Activated CD8-positive, alpha-beta T cell treated with anti-CD3 and anti-CD28 coated beads, Interleukin-2, amount 10 ng/mL, durations not matched to agents 7 days and 5 days (primary cell): Measurements from ENCODE around the gene SMO. TPM values are rescaled to one million over a fixed set of nuclear protein-coding genes. Genes with fewer than 3 reads are reported as not detected.
"Not testable (repeated sequence)": the region's sequence is repeated elsewhere in the genome, so short reads cannot be mapped to it uniquely, and the experiment has no call there.

ENCODE experiments used
- ATAC-seq: fragments of 150-1000 bp; cut with Tn5 transposase; one replicate; pipeline ENCODE4 v1.10.0; 2021; ENCODE audit warnings: moderate library complexity
- CTCF ChIA-PET: fragments of 350-600 bp; sonication (Branson Sonifier 250); formaldehyde crosslinking; loops from one replicate; lab custom pipeline; 2021; ENCODE audit warnings: antibody characterized with exemption; lab: Charles Lee
- POLR2A ChIA-PET: fragments of 350-600 bp; sonication (Branson Sonifier 250); formaldehyde crosslinking; loops from one replicate; lab custom pipeline; 2021; ENCODE audit warnings: antibody characterized with exemption; lab: Charles Lee
- DNase-seq: peaks from one replicate; pipeline ENCODE4 v3.0.0-alpha.2; 2020
- H3K27ac Mint-ChIP-seq: one replicate; pipeline ENCODE4 v1.8.0; 2021; ENCODE audit warnings: mild to moderate bottlenecking, mixed read lengths
- H3K27me3 Mint-ChIP-seq: one replicate; pipeline ENCODE4 v1.8.0; 2021; ENCODE audit warnings: low read depth, mixed read lengths
- H3K36me3 Mint-ChIP-seq: one replicate; pipeline ENCODE4 v1.8.0; 2021; ENCODE audit warnings: low read depth, mixed read lengths
- H3K4me1 Mint-ChIP-seq: one replicate; pipeline ENCODE4 v1.8.0; 2021; ENCODE audit warnings: low read depth, mixed read lengths
- H3K4me3 Mint-ChIP-seq: one replicate; pipeline ENCODE4 v1.8.0; 2021; ENCODE audit warnings: mild to moderate bottlenecking, mixed read lengths
- H3K9me3 Mint-ChIP-seq: one replicate; pipeline ENCODE4 v1.8.0; 2022; ENCODE audit warnings: mixed read lengths; ENCODE audit not compliant: insufficient read depth
- total RNA-seq, 2 experiments: library from RNA; stranded (reverse); gene quantifications; one replicate each; pipeline ENCODE4 v1.2.3, GENCODE V29; 2021

The SMO gene
- total RNA-seq, 2 experiments from 2014 or later: not detected

GRCh38 chr7:129173861-129174260 is 14.6 kb upstream of the SMO start:
- peaks cover 12% of the 10 kb centered on the region for H3K4me1 Mint-ChIP-seq
- DNase-seq, H3K4me3 Mint-ChIP-seq, H3K9me3 Mint-ChIP-seq, H3K36me3 Mint-ChIP-seq, H3K27ac Mint-ChIP-seq, POLR2A ChIA-PET, ATAC-seq: not testable (repeated sequence)
- H3K27me3 Mint-ChIP-seq: peaks cover 23% of the 10 kb centered on the region
- CTCF ChIA-PET: interaction anchor here (1.0 kb wide), 1 partner anchor 10 kb away, joined by 4 read pairs; no protein-coding TSS in a partner anchor

- CTCF ChIA-PET: interaction anchor here (2.0 kb wide), 1 partner anchor 13 kb away, joined by 5 read pairs; no protein-coding TSS in a partner anchor
- Mint-ChIP-seq H3K9me3 (no peaks in the 10 kb centered on the region), H3K36me3 (no peaks in the 10 kb centered on the region), H3K27me3 (peaks cover 26% of the 10 kb centered on the region), H3K4me1 (no peaks in the 10 kb centered on the region), H3K27ac (no peak overlapping the region), H3K4me3 (no peak overlapping the region)
- DNase-seq (no peak), ATAC-seq (no peak)
- POLR2A ChIA-PET: no interaction called here
Observed at GRCh38 chr7:129176916-129177710, 11.3 kb upstream of the SMO start.

GRCh38 chr7:129184981-129185670 is 3.3 kb upstream of the SMO start:
- H3K27me3 Mint-ChIP-seq: peaks cover 44% of the 10 kb centered on the region
- no peaks in the 10 kb centered on the region for H3K9me3 Mint-ChIP-seq

GRCh38 chr7:129186749-129187260 is 1.6 kb upstream of the SMO start:
- no peak for DNase-seq
- Mint-ChIP-seq H3K27ac (no peak overlapping the region), H3K4me3 (no peak overlapping the region), H3K27me3 (peaks cover 58% of the 10 kb centered on the region), H3K36me3 (no peaks in the 10 kb centered on the region), H3K9me3 (no peaks in the 10 kb centered on the region), H3K4me1 (peaks cover 5% of the 10 kb centered on the region)
- ChIA-PET CTCF (no interaction called here), POLR2A (no interaction called here)
- no peak for ATAC-seq

More at GRCh38 chr7:129184981-129185670, 3.3 kb upstream of the SMO start:
- CTCF ChIA-PET: interaction anchor here (1.1 kb wide), 1 partner anchor 21 kb away, joined by 5 read pairs; no protein-coding TSS in a partner anchor
- no peaks in the 10 kb centered on the region for H3K36me3 Mint-ChIP-seq
- no peak overlapping the region for H3K27ac Mint-ChIP-seq
- peaks cover 5% of the 10 kb centered on the region for H3K4me1 Mint-ChIP-seq
- no peak for ATAC-seq
- POLR2A ChIA-PET: no interaction called here
- no peak overlapping the region for H3K4me3 Mint-ChIP-seq
- no peak for DNase-seq

GRCh38 chr7:129187681-129188371 is 607 bp upstream of the SMO start:
- ChIA-PET POLR2A (no interaction called here), CTCF (interaction anchor here (1.5 kb wide), 1 partner anchor 10 kb away, joined by 4 read pairs; no protein-coding TSS in a partner anchor)
- H3K9me3 Mint-ChIP-seq: no peaks in the 10 kb centered on the region
- DNase-seq: no peak
- no peak overlapping the region for H3K4me3 Mint-ChIP-seq
- peaks cover 5% of the 10 kb centered on the region for H3K4me1 Mint-ChIP-seq
- H3K27ac Mint-ChIP-seq: no peak overlapping the region
- ATAC-seq: no peak
- peaks cover 66% of the 10 kb centered on the region for H3K27me3 Mint-ChIP-seq
- no peaks in the 10 kb centered on the region for H3K36me3 Mint-ChIP-seq

GRCh38 chr7:129188892-129189660 is 643 bp downstream of the SMO start:
- CTCF ChIA-PET: interaction anchor here (1.3 to 1.5 kb wide), 2 partner anchors 8 to 25 kb away, joined by 4 to 5 read pairs; no protein-coding TSS in a partner anchor
- DNase-seq (no peak), ATAC-seq (peak; percentile 52)
- POLR2A ChIA-PET: no interaction called here
- no peaks in the 10 kb centered on the region for H3K9me3 Mint-ChIP-seq
- H3K4me3 Mint-ChIP-seq: peak overlapping the region; percentile 55
- peaks cover 68% of the 10 kb centered on the region for H3K27me3 Mint-ChIP-seq
- no peak overlapping the region for H3K27ac Mint-ChIP-seq
- peaks cover 5% of the 10 kb centered on the region for H3K4me1 Mint-ChIP-seq
- H3K36me3 Mint-ChIP-seq: no peaks in the 10 kb centered on the region

- peaks cover 5% of the 10 kb centered on the region for H3K4me1 Mint-ChIP-seq
- ChIA-PET POLR2A (no interaction called here), CTCF (interaction anchor here (1.3 to 2.0 kb wide), 3 partner anchors 8 to 26 kb away, joined by 4 to 10 read pairs (median 5); no protein-coding TSS in a partner anchor)
- no peaks in the 10 kb centered on the region for H3K9me3 Mint-ChIP-seq
- no peak for DNase-seq
- H3K27me3 Mint-ChIP-seq: peaks cover 68% of the 10 kb centered on the region
- H3K36me3 Mint-ChIP-seq: no peaks in the 10 kb centered on the region
- peak overlapping the region; percentile 34 for H3K4me3 Mint-ChIP-seq
- no peak overlapping the region for H3K27ac Mint-ChIP-seq
- ATAC-seq: no peak
Observed at GRCh38 chr7:129189661-129190310, 1.4 kb downstream of the SMO start.

GRCh38 chr7:129191272-129191671 is 2.8 kb downstream of the SMO start:
- Mint-ChIP-seq H3K27me3 (peaks cover 55% of the 10 kb centered on the region), H3K4me1 (peaks cover 5% of the 10 kb centered on the region), H3K27ac (no peak overlapping the region), H3K36me3 (no peaks in the 10 kb centered on the region), H3K4me3 (no peak overlapping the region), H3K9me3 (no peaks in the 10 kb centered on the region)
- ChIA-PET POLR2A (no interaction called here), CTCF (interaction anchor here (1.4 to 2.0 kb wide), 2 partner anchors 22 to 27 kb away, joined by 4 to 10 read pairs; no protein-coding TSS in a partner anchor)
- DNase-seq: no peak
- ATAC-seq: no peak

GRCh38 chr7:129193892-129194291 is 5.5 kb downstream of the SMO start:
- peaks cover 5% of the 10 kb centered on the region for H3K4me1 Mint-ChIP-seq

GRCh38 chr7:129197771-129198170 is 9.3 kb downstream of the SMO start:
- no peaks in the 10 kb centered on the region for H3K4me1 Mint-ChIP-seq
- POLR2A ChIA-PET: no interaction called here
- DNase-seq (no peak), ATAC-seq (no peak)
- no peaks in the 10 kb centered on the region for H3K9me3 Mint-ChIP-seq
- H3K36me3 Mint-ChIP-seq: no peaks in the 10 kb centered on the region
- no peak overlapping the region for H3K27ac Mint-ChIP-seq
- H3K27me3 Mint-ChIP-seq: peaks cover 9% of the 10 kb centered on the region
- H3K4me3 Mint-ChIP-seq: no peak overlapping the region
- CTCF ChIA-PET: interaction anchor here (0.7 to 1.1 kb wide), 3 partner anchors 9 to 34 kb away, joined by 3 to 4 read pairs (median 3); partner anchors contain the start of gene SMO

More at GRCh38 chr7:129193892-129194291, 5.5 kb downstream of the SMO start:
- CTCF ChIA-PET: interaction anchor here (0.9 to 2.7 kb wide), 3 partner anchors 24 to 311 kb away, joined by 4 to 16 read pairs (median 5); no protein-coding TSS in a partner anchor
- no peak for ATAC-seq
- peaks cover 38% of the 10 kb centered on the region for H3K27me3 Mint-ChIP-seq
- no peaks in the 10 kb centered on the region for H3K9me3 Mint-ChIP-seq
- POLR2A ChIA-PET: no interaction called here
- no peaks in the 10 kb centered on the region for H3K36me3 Mint-ChIP-seq
- H3K4me3 Mint-ChIP-seq: no peak overlapping the region
- DNase-seq: no peak
- H3K27ac Mint-ChIP-seq: no peak overlapping the region
